ENCODE results near the gene PHKB. TPM values are rescaled to one million over a fixed set of nuclear protein-coding genes. Genes with fewer than 3 reads are reported as not detected.

The PHKB gene
- total RNA-seq, 1 donor from 2014 or later: 109 TPM

DNA sequence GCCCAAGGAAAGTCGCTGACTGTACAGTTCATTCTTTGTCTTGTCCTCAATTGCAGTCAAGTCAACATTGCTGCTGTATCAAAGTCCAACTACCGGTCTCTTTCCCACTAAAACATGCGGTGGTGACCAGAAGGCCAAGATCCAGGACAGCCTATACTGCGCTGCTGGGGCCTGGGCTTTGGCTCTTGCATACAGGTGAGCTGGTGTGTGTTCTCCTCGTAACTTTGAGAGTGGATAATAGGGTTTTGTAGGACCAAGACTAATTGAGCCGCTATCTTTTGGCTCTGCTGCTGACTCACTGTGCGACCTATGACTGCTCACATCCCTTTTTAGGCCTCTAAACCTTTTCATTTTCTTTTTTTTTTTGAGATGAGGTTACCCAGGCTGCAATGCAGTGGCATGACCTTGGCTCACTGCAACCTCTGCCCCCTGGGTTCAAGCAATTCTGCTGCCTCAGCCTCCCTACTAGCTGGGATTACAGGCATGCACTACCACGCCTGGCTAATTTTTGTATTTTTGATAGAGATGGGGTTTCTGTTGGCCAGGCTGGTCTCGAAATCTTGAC is 38.7 kb downstream of the PHKB start:
- Mint-ChIP-seq H3K4me3 (no peak overlapping the region), H3K27ac (no peak overlapping the region), H3K4me1 (no peaks in the 10 kb centered on the region), H3K36me3 (peaks cover 18% of the 10 kb centered on the region), H3K27me3 (ENCODE audit: insufficient read depth, low read depth) (no peaks in the 10 kb centered on the region), H3K9me3 (no peaks in the 10 kb centered on the region)
- Histone ChIP-seq H3K36me3 (peaks cover 6% of the 10 kb centered on the region), H3K9ac (no peak overlapping the region), H3K27ac (no peak overlapping the region), H3K4me2 (no peak overlapping the region), H3K9me3 (ENCODE audit: low read depth) (no peaks in the 10 kb centered on the region), H3K79me2 (ENCODE audit: low read depth) (peaks cover 10% of the 10 kb centered on the region), H3K4me3 (no peak overlapping the region), H4K20me1 (ENCODE audit: low read depth) (no peaks in the 10 kb centered on the region), H3K27me3 (no peaks in the 10 kb centered on the region), H2AFZ (replicated peaks) (no peak overlapping the region), H3F3A (ENCODE audit: low read depth) (no peaks in the 10 kb centered on the region), H3K4me1 (no peaks in the 10 kb centered on the region)
- TF ChIP-seq, protein P1, sequence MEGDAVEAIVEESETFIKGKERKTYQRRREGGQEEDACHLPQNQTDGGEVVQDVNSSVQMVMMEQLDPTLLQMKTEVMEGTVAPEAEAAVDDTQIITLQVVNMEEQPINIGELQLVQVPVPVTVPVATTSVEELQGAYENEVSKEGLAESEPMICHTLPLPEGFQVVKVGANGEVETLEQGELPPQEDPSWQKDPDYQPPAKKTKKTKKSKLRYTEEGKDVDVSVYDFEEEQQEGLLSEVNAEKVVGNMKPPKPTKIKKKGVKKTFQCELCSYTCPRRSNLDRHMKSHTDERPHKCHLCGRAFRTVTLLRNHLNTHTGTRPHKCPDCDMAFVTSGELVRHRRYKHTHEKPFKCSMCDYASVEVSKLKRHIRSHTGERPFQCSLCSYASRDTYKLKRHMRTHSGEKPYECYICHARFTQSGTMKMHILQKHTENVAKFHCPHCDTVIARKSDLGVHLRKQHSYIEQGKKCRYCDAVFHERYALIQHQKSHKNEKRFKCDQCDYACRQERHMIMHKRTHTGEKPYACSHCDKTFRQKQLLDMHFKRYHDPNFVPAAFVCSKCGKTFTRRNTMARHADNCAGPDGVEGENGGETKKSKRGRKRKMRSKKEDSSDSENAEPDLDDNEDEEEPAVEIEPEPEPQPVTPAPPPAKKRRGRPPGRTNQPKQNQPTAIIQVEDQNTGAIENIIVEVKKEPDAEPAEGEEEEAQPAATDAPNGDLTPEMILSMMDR (IDR thresholded peaks at IDR 0.05): no peak
- TF ChIP-seq EZH2phosphoT487 (IDR thresholded peaks at IDR 0.05) (no peak), EZH2 (IDR thresholded peaks at IDR 0.05) (no peak)
- no peak for DNase-seq (ENCODE audit: low spot score)

DNA sequence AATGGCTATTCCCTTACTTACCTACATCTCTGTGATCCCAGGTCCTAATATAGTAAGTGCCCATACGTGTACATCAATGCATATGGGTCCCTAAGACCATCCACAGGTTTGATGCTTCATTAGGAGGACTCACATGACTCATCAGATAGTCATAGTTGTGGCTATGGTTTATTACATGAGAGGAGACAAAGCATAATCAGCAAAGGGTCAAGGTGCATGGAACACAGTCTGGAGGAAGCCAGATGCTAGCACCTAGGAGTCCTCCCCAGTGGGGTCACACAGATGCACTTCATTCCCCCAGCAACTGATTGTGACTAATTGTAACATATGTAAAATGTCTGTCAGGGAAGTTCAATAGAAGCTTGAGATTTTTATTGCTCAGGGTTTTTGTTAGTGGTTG is 42.8 kb downstream of the PHKB start:
- H4K20me1 ChIP-seq (ENCODE audit: low read depth): no peaks in the 10 kb centered on the region
- no peaks in the 10 kb centered on the region for H3F3A ChIP-seq (ENCODE audit: low read depth)
- TF ChIP-seq, protein P1 (IDR thresholded peaks at IDR 0.05): no peak
- TF ChIP-seq EZH2phosphoT487 (IDR thresholded peaks at IDR 0.05): no peak
- H2AFZ ChIP-seq (replicated peaks): no peak overlapping the region
- H3K4me3 Mint-ChIP-seq: no peak overlapping the region
- peaks cover 22% of the 10 kb centered on the region for H3K36me3 Mint-ChIP-seq
- H3K36me3 ChIP-seq: no peaks in the 10 kb centered on the region
- no peak overlapping the region for H3K27ac ChIP-seq
- H3K4me1 ChIP-seq: no peaks in the 10 kb centered on the region
- no peaks in the 10 kb centered on the region for H3K9me3 ChIP-seq (ENCODE audit: low read depth)
- H3K4me2 ChIP-seq: no peak overlapping the region
- no peak overlapping the region for H3K9ac ChIP-seq
- no peak overlapping the region for H3K27ac Mint-ChIP-seq
- H3K4me3 ChIP-seq: no peak overlapping the region
- no peaks in the 10 kb centered on the region for H3K4me1 Mint-ChIP-seq
- no peaks in the 10 kb centered on the region for H3K79me2 ChIP-seq (ENCODE audit: low read depth)
- no peaks in the 10 kb centered on the region for H3K9me3 Mint-ChIP-seq
- no peaks in the 10 kb centered on the region for H3K27me3 ChIP-seq
- H3K27me3 Mint-ChIP-seq (ENCODE audit: insufficient read depth, low read depth): no peaks in the 10 kb centered on the region
- DNase-seq (ENCODE audit: low spot score): no peak

DNA sequence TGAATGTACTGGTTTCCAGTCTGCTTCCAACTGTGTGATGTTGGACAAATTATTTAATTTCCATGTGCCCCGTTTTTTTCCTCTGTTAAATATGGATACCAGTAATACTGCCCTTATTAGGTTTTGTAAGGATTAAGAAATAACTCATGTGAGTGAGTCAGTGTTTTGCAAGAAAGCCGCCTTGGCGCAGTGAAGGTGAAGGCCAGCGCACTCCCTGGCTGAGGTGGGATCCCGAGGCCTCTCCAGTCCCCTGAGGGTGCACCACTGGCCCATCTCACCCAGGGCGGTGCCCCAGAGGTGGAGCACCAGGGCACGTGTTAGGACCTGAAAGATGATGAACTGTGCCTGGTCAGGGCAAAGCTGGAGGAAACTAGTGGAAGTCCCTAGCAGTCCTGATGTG is 43.5 kb downstream of the PHKB start:
- Histone ChIP-seq H3K27ac (no peak overlapping the region), H2AFZ (replicated peaks) (no peak overlapping the region), H3K27me3 (no peaks in the 10 kb centered on the region), H3K4me2 (no peak overlapping the region), H3K9me3 (ENCODE audit: low read depth) (no peaks in the 10 kb centered on the region), H3K79me2 (ENCODE audit: low read depth) (no peaks in the 10 kb centered on the region), H3K4me3 (no peak overlapping the region), H3K36me3 (no peaks in the 10 kb centered on the region), H3K4me1 (no peaks in the 10 kb centered on the region), H3F3A (ENCODE audit: low read depth) (no peaks in the 10 kb centered on the region), H4K20me1 (ENCODE audit: low read depth) (no peaks in the 10 kb centered on the region), H3K9ac (no peak overlapping the region)
- no peak for DNase-seq (ENCODE audit: low spot score)
- no peak for TF ChIP-seq EZH2phosphoT487 (IDR thresholded peaks at IDR 0.05)
- TF ChIP-seq EZH2 (IDR thresholded peaks at IDR 0.05): no peak
- TF ChIP-seq, protein P1 (IDR thresholded peaks at IDR 0.05): no peak
- Mint-ChIP-seq H3K27ac (no peak overlapping the region), H3K9me3 (no peaks in the 10 kb centered on the region), H3K27me3 (ENCODE audit: insufficient read depth, low read depth) (no peaks in the 10 kb centered on the region), H3K36me3 (peaks cover 18% of the 10 kb centered on the region), H3K4me3 (no peak overlapping the region), H3K4me1 (no peaks in the 10 kb centered on the region)

Data from neural progenitor cell (in vitro differentiated cells).